Epithelial cell of prostate (primary cell): ENCODE measurements around the gene DDI1.

Experiments used
- DNase-seq: peaks from one replicate; pipeline ENCODE4 v3.0.0-alpha.2; 2011; ENCODE audit warnings: low read depth, low spot score
- H3K27ac ChIP-seq: fragments of 450-650 bp; 2 replicates; pipeline ENCODE4 v1.5.1; 2017; ENCODE audit warnings: mild to moderate bottlenecking

The DDI1 gene

GRCh38 chr11:104075091-104075490 is 38.7 kb downstream of the DDI1 start:
- no peak for DNase-seq
- no peak overlapping the region for H3K27ac ChIP-seq

GRCh38 chr11:104075706-104076105 is 39.3 kb downstream of the DDI1 start:
- no peak for DNase-seq
- H3K27ac ChIP-seq: peak overlapping the region; percentile 68

- DNase-seq: peak; percentile 79
- peak overlapping the region; percentile 68 for H3K27ac ChIP-seq
These were observed 40.0 kb downstream of the DDI1 start for GRCh38 chr11:104076455-104076854.

- no peak overlapping the region for H3K27ac ChIP-seq
- no peak for DNase-seq
These were observed 41.8 kb downstream of the DDI1 start for GRCh38 chr11:104078245-104078644.

- no peak for DNase-seq
- H3K27ac ChIP-seq: no peak overlapping the region
These were observed 42.6 kb downstream of the DDI1 start for GRCh38 chr11:104078995-104079394.

- no peak overlapping the region for H3K27ac ChIP-seq
- DNase-seq: no peak
These were observed 50.2 kb downstream of the DDI1 start for GRCh38 chr11:104086621-104087020.
